Parathyroid adenoma (tissue), 2 donors: ENCODE measurements around the gene EWSR1.

Experiments
- H2AFZ ChIP-seq: fragments of 300-600 bp; sonication (generic); one replicate; pipeline ENCODE4 v1.7.0; 2017; ENCODE audit warnings: antibody characterized with exemption, mild to moderate bottlenecking
- H3K27ac ChIP-seq: fragments of 300-600 bp; sonication (generic); one replicate; pipeline ENCODE4 v1.7.0; 2017
- H3K27me3 ChIP-seq: fragments of 300-600 bp; sonication (generic); one replicate; pipeline ENCODE4 v1.7.0; 2017; ENCODE audit warnings: low read length; ENCODE audit not compliant: control insufficient read depth, insufficient read depth
- H3K36me3 ChIP-seq: fragments of 300-600 bp; sonication (generic); one replicate; pipeline ENCODE4 v1.7.0; 2017; ENCODE audit warnings: low read length; ENCODE audit not compliant: control insufficient read depth, insufficient read depth
- H3K4me1 ChIP-seq: fragments of 300-600 bp; sonication (generic); one replicate; pipeline ENCODE4 v1.7.0; 2017; ENCODE audit warnings: control low read depth
- H3K4me2 ChIP-seq: fragments of 300-600 bp; sonication (generic); one replicate; pipeline ENCODE4 v1.7.0; 2017; ENCODE audit warnings: low read length
- H3K4me3 ChIP-seq: fragments of 300-600 bp; sonication (generic); one replicate; pipeline ENCODE4 v1.7.0; 2017; ENCODE audit warnings: low read depth, low read length
- H3K79me2 ChIP-seq: fragments of 300-600 bp; sonication (generic); one replicate; pipeline ENCODE4 v1.7.0; 2017; ENCODE audit warnings: control low read depth
- H3K9ac ChIP-seq: fragments of 300-600 bp; sonication (generic); one replicate; pipeline ENCODE4 v1.7.0; 2017; ENCODE audit warnings: mild to moderate bottlenecking
- H3K9me3 ChIP-seq: fragments of 300-600 bp; sonication (generic); one replicate; pipeline ENCODE4 v1.7.0; 2017; ENCODE audit warnings: low read length; ENCODE audit not compliant: control insufficient read depth
- TF ChIP-seq, protein P1 (sequence below): fragments of 300-600 bp; sonication (generic); IDR thresholded peaks from one replicate; pipeline ENCODE4 v1.7.0; 2017; ENCODE audit warnings: antibody characterized with exemption, mild to moderate bottlenecking
- donor health status: primary hyperparathyroidism.

EWSR1 gene

DNA sequence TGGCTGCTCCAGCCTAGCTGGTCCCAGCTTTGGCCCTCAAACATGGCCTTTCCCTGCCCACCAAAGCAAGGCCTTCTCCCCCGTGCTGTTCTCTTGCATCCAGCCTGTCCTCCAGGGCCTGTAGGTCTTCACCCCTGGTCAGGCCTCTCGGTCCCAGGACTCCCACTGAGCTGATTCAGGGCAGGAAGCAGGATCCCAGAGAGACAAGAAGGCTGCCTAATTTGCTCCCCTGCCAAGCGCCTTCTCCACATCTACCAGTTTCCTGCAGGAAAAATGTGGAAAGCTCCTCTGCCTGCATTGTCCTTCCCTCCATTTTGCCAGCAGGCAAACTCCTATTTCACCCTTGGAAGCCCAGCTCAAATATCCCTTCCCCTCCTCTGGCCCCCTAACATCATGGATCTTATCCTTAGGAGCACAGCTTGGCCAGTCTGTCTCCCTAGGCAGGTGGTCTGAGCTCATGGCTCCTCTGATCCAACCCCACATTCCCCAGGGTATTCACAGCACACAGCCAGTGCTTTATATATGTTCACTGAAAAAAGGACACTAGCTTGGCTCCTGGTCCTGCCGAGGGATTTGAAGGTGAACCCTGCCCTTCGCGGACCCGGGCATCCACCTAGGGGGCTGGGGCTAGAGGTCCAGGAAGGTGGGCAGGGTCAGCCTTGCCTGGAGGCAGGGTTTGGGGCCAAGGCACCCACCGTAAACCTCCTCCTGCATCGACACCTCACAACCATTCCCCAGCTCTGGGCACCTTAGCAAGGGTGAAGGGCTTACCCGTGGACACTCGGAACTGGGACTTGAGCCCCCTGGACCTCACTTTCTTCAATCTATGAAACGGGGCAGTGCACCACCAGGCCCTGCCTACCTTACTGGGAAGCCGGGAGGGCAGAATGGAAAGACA is 1.3 kb upstream of the EWSR1 start:
- peaks cover 22% of the 10 kb centered on the region for H3K79me2 ChIP-seq
- H3K4me2 ChIP-seq, result peak overlapping the region; percentile 92
- TF ChIP-seq, protein P1, sequence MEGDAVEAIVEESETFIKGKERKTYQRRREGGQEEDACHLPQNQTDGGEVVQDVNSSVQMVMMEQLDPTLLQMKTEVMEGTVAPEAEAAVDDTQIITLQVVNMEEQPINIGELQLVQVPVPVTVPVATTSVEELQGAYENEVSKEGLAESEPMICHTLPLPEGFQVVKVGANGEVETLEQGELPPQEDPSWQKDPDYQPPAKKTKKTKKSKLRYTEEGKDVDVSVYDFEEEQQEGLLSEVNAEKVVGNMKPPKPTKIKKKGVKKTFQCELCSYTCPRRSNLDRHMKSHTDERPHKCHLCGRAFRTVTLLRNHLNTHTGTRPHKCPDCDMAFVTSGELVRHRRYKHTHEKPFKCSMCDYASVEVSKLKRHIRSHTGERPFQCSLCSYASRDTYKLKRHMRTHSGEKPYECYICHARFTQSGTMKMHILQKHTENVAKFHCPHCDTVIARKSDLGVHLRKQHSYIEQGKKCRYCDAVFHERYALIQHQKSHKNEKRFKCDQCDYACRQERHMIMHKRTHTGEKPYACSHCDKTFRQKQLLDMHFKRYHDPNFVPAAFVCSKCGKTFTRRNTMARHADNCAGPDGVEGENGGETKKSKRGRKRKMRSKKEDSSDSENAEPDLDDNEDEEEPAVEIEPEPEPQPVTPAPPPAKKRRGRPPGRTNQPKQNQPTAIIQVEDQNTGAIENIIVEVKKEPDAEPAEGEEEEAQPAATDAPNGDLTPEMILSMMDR, result no peak
- H3K4me1 ChIP-seq, result peaks cover 7% of the 10 kb centered on the region
- H3K4me3 ChIP-seq, result peak overlapping the region; percentile 94
- peak overlapping the region; percentile 92 for H2AFZ ChIP-seq
- H3K27ac ChIP-seq, result peak overlapping the region; percentile 99
- no peaks in the 10 kb centered on the region for H3K9me3 ChIP-seq
- H3K27me3 ChIP-seq, result no peaks in the 10 kb centered on the region
- no peak overlapping the region for H3K9ac ChIP-seq
- no peaks in the 10 kb centered on the region for H3K36me3 ChIP-seq

DNA sequence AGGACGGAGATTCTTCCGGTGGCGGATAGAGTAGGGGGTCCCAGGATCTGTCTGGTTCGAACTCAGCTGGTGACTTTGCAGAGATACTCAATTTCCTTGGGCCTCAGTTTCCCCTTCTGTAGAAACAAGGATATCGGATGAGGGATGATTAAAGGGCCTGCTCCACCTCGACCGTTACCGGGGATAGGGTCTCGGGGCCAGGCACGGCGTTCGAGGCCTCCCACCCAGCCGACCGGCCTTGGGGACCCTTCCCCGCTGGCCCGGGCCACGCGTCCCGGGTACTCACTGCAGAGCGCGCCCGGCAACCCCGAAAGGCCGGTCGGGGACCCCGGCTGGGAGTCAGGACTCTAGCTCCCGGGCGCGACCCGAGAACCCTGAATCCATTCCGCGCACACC is 608 bp upstream of the EWSR1 start:
- H3K36me3 ChIP-seq, result no peaks in the 10 kb centered on the region
- peak overlapping the region; percentile 94 for H3K4me3 ChIP-seq
- peak overlapping the region; percentile 92 for H2AFZ ChIP-seq
- peaks cover 7% of the 10 kb centered on the region for H3K4me1 ChIP-seq
- peak overlapping the region; percentile 99 for H3K27ac ChIP-seq
- no peaks in the 10 kb centered on the region for H3K27me3 ChIP-seq
- TF ChIP-seq, protein P1, result no peak
- peaks cover 25% of the 10 kb centered on the region for H3K79me2 ChIP-seq
- H3K4me2 ChIP-seq, result peak overlapping the region; percentile 92
- H3K9me3 ChIP-seq, result no peaks in the 10 kb centered on the region
- H3K9ac ChIP-seq, result peak overlapping the region; percentile 92

DNA sequence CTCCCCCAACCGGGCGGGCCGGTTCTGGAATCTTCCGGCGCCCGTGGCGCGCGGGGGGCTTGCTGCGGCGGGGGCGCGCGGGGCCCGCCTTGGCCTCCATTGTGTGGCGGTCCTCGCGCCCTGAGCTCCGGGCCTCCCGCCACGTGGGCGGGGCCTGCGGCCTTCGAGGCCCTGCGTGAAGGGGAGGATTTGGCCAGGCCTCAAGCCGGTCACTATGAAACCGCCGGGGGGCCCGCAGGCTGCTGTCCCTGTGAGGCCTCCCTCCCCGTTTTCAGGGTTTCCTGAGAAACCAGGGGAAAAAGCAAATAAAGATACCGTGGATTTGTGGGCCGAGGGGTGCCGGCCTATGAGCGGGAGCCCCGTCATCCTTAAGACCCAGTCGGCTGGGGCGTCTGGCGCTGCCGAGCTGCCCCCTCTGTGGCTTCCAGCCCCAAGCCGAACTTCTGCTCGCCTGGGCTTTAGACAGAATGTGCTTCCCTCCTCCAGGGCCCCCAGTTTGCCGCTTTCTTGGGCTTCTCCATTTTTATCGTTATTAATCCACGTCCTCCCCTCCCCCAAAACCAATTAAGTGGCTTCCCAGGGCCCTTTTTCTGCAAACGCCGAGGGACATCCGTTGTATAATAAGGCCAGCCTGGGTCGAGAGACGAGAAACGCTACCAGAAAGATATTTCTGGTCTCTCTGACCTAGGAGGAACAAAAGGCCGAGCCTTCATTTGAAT is 602 bp downstream of the EWSR1 start:
- TF ChIP-seq, protein P1, result no peak
- H2AFZ ChIP-seq, result peak overlapping the region; percentile 92
- H3K9ac ChIP-seq, result peak overlapping the region; percentile 92
- peak overlapping the region; percentile 94 for H3K4me3 ChIP-seq
- H3K27ac ChIP-seq, result peak overlapping the region; percentile 99
- peaks cover 33% of the 10 kb centered on the region for H3K79me2 ChIP-seq
- peak overlapping the region; percentile 92 for H3K4me2 ChIP-seq
- no peaks in the 10 kb centered on the region for H3K36me3 ChIP-seq
- H3K4me1 ChIP-seq, result peaks cover 7% of the 10 kb centered on the region
- no peaks in the 10 kb centered on the region for H3K9me3 ChIP-seq
- no peaks in the 10 kb centered on the region for H3K27me3 ChIP-seq

DNA sequence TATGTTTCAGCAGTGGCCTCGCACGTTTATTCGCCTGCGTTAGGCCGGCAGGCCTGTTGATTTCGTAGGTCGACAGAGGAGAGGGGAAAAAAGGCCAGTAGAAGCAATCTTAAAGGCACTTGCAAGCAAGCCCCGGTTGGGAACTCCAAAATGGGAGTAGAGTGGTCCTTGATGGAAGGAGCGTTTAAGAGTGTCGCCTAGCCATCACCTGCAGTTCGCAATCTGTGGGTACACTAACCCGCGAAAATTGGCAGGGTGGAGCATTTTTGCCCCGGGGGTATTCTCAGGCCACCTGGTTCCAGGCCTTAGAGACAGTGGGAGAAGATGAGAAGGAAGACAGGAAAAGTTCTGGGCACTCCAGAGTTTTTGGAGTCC is 1.1 kb downstream of the EWSR1 start:
- H3K4me3 ChIP-seq, result peak overlapping the region; percentile 94
- H3K4me1 ChIP-seq, result peaks cover 7% of the 10 kb centered on the region
- H3K27me3 ChIP-seq, result no peaks in the 10 kb centered on the region
- no peaks in the 10 kb centered on the region for H3K9me3 ChIP-seq
- TF ChIP-seq, protein P1, result no peak
- H3K27ac ChIP-seq, result peak overlapping the region; percentile 99
- no peak overlapping the region for H3K9ac ChIP-seq
- H3K4me2 ChIP-seq, result peak overlapping the region; percentile 92
- H3K79me2 ChIP-seq, result peaks cover 36% of the 10 kb centered on the region
- no peak overlapping the region for H2AFZ ChIP-seq
- H3K36me3 ChIP-seq, result no peaks in the 10 kb centered on the region
